Amniotic stem cell (primary cell): Measurements from ENCODE around the gene CGB5.

Experiments
- DNase-seq: peaks from one replicate; lab custom pipeline; 2025; lab: John Stamatoyannopoulos, UW

The CGB5 gene

GRCh38 chr19:49086296-49086695 lies 42.6 kb downstream of the CGB5 start:
- no peak for DNase-seq

DNA sequence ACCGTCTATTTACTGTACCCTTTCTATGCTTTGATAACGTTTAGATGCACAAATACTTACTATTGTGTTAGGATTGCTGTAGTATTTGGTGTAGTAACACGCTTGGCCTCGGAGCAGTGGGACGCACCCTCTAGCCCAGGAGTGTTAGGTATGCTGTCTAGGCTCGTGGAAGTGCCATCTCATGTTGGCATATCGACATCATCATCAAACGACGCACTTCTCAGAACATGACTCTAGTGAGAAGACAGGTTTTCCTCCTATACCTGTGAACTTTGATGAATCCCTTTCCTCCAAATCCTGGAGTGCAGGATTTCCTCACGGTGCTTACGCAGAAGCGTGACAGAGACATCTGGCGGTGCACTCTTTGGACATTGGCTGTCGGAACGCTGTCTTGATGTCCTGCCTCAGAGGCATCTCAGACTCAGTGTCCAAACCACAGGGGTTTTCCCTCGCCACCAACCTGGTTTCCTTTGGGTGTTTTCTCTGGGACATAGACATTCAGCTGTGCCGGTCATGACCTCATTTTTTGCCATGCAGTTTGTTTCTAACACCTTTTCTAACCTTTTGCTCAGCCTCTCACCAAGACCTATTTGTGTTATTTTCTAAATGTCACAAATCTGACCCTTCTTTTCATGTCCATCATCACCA lies 47.9 kb downstream of the CGB5 start:
- no peak for DNase-seq

- DNase-seq, result no peak
These were observed 49.0 kb downstream of the CGB5 start for GRCh38 chr19:49092686-49093085.
